Cardiac muscle cell (in vitro differentiated cells and primary cell): ENCODE measurements around the gene PRTG. TPM values are rescaled to one million over a fixed set of nuclear protein-coding genes. Genes with fewer than 3 reads are reported as not detected.
"Not testable (repeated sequence)": the region's sequence is repeated elsewhere in the genome, so short reads cannot be mapped to it uniquely, and the experiment has no call there.

Experiments used
- DNase-seq, 2 donors: peaks; one replicate each; pipeline versions ENCODE4 v3.0.0 to v3.0.0-alpha.2; 2010 to 2017; ENCODE audit warnings: low read depth in 1 of 2, low spot score in 1 of 2
- H3K27ac ChIP-seq: fragments of 200-600 bp; sonication (generic); 2 replicates; pipeline ENCODE4 v1.5.1; 2016
- H3K27me3 ChIP-seq: fragments of 200-600 bp; sonication (generic); 2 replicates; pipeline ENCODE4 v1.6.0; 2016; ENCODE audit warnings: control low read depth
- H3K36me3 ChIP-seq: fragments of 200-600 bp; sonication (generic); 2 replicates; pipeline ENCODE4 v1.5.1; 2016; ENCODE audit warnings: control low read depth
- H3K4me1 ChIP-seq: fragments of 200-600 bp; sonication (generic); 2 replicates; pipeline ENCODE4 v1.8.1; 2017; ENCODE audit warnings: low read depth, mild to moderate bottlenecking, mixed run types
- H3K4me3 ChIP-seq: fragments of 200-600 bp; sonication (generic); 2 replicates; pipeline ENCODE4 v1.5.1; 2016; ENCODE audit warnings: mild to moderate bottlenecking
- H3K9me3 ChIP-seq: fragments of 200-600 bp; sonication (generic); 2 replicates; pipeline ENCODE4 v1.5.1; 2017; ENCODE audit warnings: low read depth, mild to moderate bottlenecking, control low read depth
- CTCF ChIP-seq: IDR thresholded peaks from 2 replicates; pipeline ENCODE4 v1.5.1; 2012; ENCODE audit warnings: low read depth, mild to moderate bottlenecking, low read length
- polyA plus RNA-seq: library from polyadenylated mRNA; unstranded; fragments of >200 nt; fragmentation: Nextera tagmentation; extraction: Ambion mirVana; gene quantifications from 2 replicates; pipeline ENCODE4 v1.2.1, GENCODE V29; 2016
- total RNA-seq: library from RNA; depleted of rRNA; stranded (reverse); fragments of >200 nt; gene quantifications from 2 replicates; pipeline ENCODE4 v1.2.3, GENCODE V29; 2016

Gene PRTG
- total and polyA plus RNA-seq, 2 experiments from 2014 or later = 16.1 to 93.8 TPM

GRCh38 chr15:55694652-55695150 lies 48.3 kb downstream of the PRTG start:
- DNase-seq = peak in 1 of 2 donors; percentile 74
- Histone ChIP-seq H3K36me3 (no peaks in the 10 kb centered on the region), H3K9me3 (no peaks in the 10 kb centered on the region), H3K27ac (peak overlapping the region; percentile 66), H3K27me3 (no peaks in the 10 kb centered on the region), H3K4me1 (peaks cover 33% of the 10 kb centered on the region), H3K4me3 (peak overlapping the region; percentile 15)
- no peak for TF ChIP-seq CTCF

- H3K27me3 ChIP-seq, H3K4me3 ChIP-seq, DNase-seq, H3K9me3 ChIP-seq, H3K27ac ChIP-seq, H3K36me3 ChIP-seq: not testable (repeated sequence)
- peaks cover 41% of the 10 kb centered on the region for H3K4me1 ChIP-seq
Observed at GRCh38 chr15:55693116-55693515, 49.8 kb downstream of the PRTG start.

GRCh38 chr15:55687792-55688191 lies 55.2 kb downstream of the PRTG start:
- H3K9me3 ChIP-seq = no peaks in the 10 kb centered on the region
- no peak for TF ChIP-seq CTCF

GRCh38 chr15:55685286-55685685 lies 57.7 kb downstream of the PRTG start:
- H3K9me3 ChIP-seq = no peaks in the 10 kb centered on the region
- no peak overlapping the region for H3K4me3 ChIP-seq
- DNase-seq = peak in 1 of 2 donors; percentile 79
- peaks cover 18% of the 10 kb centered on the region for H3K36me3 ChIP-seq
- no peaks in the 10 kb centered on the region for H3K27me3 ChIP-seq
- TF ChIP-seq CTCF = no peak
- H3K4me1 ChIP-seq = peaks cover 30% of the 10 kb centered on the region
- H3K27ac ChIP-seq = no peak overlapping the region

More at GRCh38 chr15:55687792-55688191, 55.2 kb downstream of the PRTG start:
- Histone ChIP-seq H3K4me1 (peaks cover 30% of the 10 kb centered on the region), H3K27me3 (no peaks in the 10 kb centered on the region), H3K4me3 (no peak overlapping the region), H3K36me3 (peaks cover 7% of the 10 kb centered on the region), H3K27ac (no peak overlapping the region)
- no peak for DNase-seq

GRCh38 chr15:55683376-55683775 lies 59.6 kb downstream of the PRTG start:
- DNase-seq = peak in 1 of 2 donors; percentile 75
- Histone ChIP-seq H3K27ac (no peak overlapping the region), H3K27me3 (no peaks in the 10 kb centered on the region), H3K36me3 (peaks cover 25% of the 10 kb centered on the region), H3K4me1 (peaks cover 23% of the 10 kb centered on the region), H3K4me3 (no peak overlapping the region), H3K9me3 (no peaks in the 10 kb centered on the region)
- no peak for TF ChIP-seq CTCF

GRCh38 chr15:55681631-55682030 lies 61.3 kb downstream of the PRTG start:
- TF ChIP-seq CTCF = no peak
- DNase-seq = no peak
- Histone ChIP-seq H3K27ac (no peak overlapping the region), H3K27me3 (no peaks in the 10 kb centered on the region), H3K4me3 (no peak overlapping the region), H3K9me3 (no peaks in the 10 kb centered on the region), H3K36me3 (peaks cover 30% of the 10 kb centered on the region), H3K4me1 (peaks cover 36% of the 10 kb centered on the region)
